ENCODE measurements around the gene TM7SF2.
"Not testable (repeated sequence)": the region's sequence is repeated elsewhere in the genome, so short reads cannot be mapped to it uniquely, and the experiment has no call there.

The TM7SF2 gene

GRCh38 chr11:65116370-65117205 is 4.9 kb downstream of the TM7SF2 start:
- Histone ChIP-seq H3K4me1 (ENCODE audit: low read length) (peaks cover 32% of the 10 kb centered on the region), H3K9me3 (replicated peaks; ENCODE audit: insufficient read depth, low read length) (no peaks in the 10 kb centered on the region), H3K36me3 (replicated peaks; ENCODE audit: insufficient read depth, low read length) (peaks cover 8% of the 10 kb centered on the region), H3F3A (ENCODE audit: insufficient read depth, low read length) (peaks cover 41% of the 10 kb centered on the region), H2AFZ (ENCODE audit: low read length) (peak overlapping the region; percentile 20; the same call in 1 of the 2 replicates), H3K79me2 (ENCODE audit: low read length) (peaks cover 42% of the 10 kb centered on the region), H3K27ac (ENCODE audit: low read length) (peak overlapping the region; percentile 95), H4K20me1 (ENCODE audit: insufficient read depth, low read length) (no peaks in the 10 kb centered on the region), H3K9me2 (replicated peaks; ENCODE audit: insufficient read depth, low read length) (no peaks in the 10 kb centered on the region), H3K9ac (ENCODE audit: low read length) (peak overlapping the region; percentile 98), H3K4me3 (ENCODE audit: low read length) (peak overlapping the region; percentile 83), H3K4me2 (ENCODE audit: low read depth, low read length) (peak overlapping the region; percentile 94), H3K27me3 (replicated peaks; ENCODE audit: insufficient read depth, low read length) (no peaks in the 10 kb centered on the region)
- TF ChIP-seq EZH2phosphoT487 (IDR thresholded peaks at IDR 0.05; ENCODE audit: low read length) (no peak), CTCF (IDR thresholded peaks at IDR 0.05; ENCODE audit: low read length) (no peak), EZH2 (optimal IDR thresholded peaks at IDR 0.05; ENCODE audit: low read depth, low read length) (no peak)
- DNase-seq: peak; percentile 65

DNA sequence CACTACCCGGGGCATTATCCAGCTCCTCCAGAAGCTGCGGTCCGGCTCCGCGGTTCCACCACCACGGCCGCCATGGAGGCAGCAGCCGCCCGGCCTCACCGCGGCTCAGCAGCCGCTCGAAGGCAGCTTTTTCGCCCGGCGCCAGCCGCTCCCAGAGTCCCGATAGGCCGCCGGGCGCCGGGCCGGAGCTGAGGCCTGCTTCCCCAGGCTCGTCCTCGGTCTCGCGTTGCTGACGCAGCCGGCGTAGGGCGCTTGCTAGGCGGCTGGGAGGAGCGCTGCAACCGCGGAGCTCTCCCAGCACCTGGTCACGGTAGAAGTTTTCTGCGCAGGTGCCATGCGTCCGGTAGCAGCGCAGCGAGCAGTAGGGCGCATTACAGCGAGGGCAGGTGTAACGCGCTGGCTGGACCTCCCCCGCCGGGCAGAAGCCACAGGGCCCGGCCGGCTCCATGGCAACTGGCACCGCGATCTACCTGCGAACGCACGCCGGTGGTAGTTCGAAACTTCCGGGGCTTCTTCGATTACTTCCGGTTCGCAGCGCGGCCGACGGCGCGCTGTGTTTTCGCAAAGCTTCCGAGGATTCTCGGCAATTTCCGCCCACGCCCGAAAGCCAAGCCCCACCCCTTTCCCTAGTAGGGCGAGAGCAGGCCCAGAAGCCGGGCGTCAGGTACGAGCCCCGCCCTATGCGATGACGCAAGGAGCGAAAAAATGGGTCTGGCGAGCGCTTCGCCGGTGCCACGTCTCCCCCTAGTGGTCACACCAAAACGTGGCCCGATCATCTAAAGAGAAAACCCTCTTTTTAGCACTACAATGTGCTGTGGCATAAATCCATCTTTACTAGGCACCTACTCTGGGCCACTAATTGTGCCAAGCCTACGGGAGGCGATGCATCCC is 5.8 kb downstream of the TM7SF2 start, which contains the start of gene ZNHIT2:
TSS of gene ZNHIT2 (minus strand) at position 496 of the 891 bp plus-strand sequence. CDS start at position 448, 48 bp downstream.
- Histone ChIP-seq H2AFZ (ENCODE audit: low read length) (peak within 1 kb of the TSS; percentile 20; the same call in 1 of the 2 replicates), H3K79me2 (ENCODE audit: low read length) (peaks cover 49% of the 10 kb centered on the region), H3K4me1 (ENCODE audit: low read length) (peaks cover 32% of the 10 kb centered on the region), H3K9me3 (replicated peaks; ENCODE audit: insufficient read depth, low read length) (no peaks in the 10 kb centered on the region), H3K4me3 (ENCODE audit: low read length) (peak within 1 kb of the TSS; percentile 83), H3K27ac (ENCODE audit: low read length) (peak within 1 kb of the TSS; percentile 95), H3K9ac (ENCODE audit: low read length) (peak within 1 kb of the TSS; percentile 98), H4K20me1 (ENCODE audit: insufficient read depth, low read length) (no peaks in the 10 kb centered on the region), H3F3A (ENCODE audit: insufficient read depth, low read length) (peaks cover 41% of the 10 kb centered on the region), H3K36me3 (replicated peaks; ENCODE audit: insufficient read depth, low read length) (peaks cover 8% of the 10 kb centered on the region), H3K9me2 (replicated peaks; ENCODE audit: insufficient read depth, low read length) (no peaks in the 10 kb centered on the region), H3K4me2 (ENCODE audit: low read depth, low read length) (peak within 1 kb of the TSS; percentile 94), H3K27me3 (replicated peaks; ENCODE audit: insufficient read depth, low read length) (no peaks in the 10 kb centered on the region)
- DNase-seq: peak; percentile 100
- TF ChIP-seq CTCF (IDR thresholded peaks at IDR 0.05; ENCODE audit: low read length): peak; percentile 92
- TF ChIP-seq EZH2 (optimal IDR thresholded peaks at IDR 0.05; ENCODE audit: low read depth, low read length): no peak
- TF ChIP-seq EZH2phosphoT487 (IDR thresholded peaks at IDR 0.05; ENCODE audit: low read length): no peak

GRCh38 chr11:65118097-65118837 is 6.6 kb downstream of the TM7SF2 start:
- Histone ChIP-seq H4K20me1 (ENCODE audit: insufficient read depth, low read length) (no peaks in the 10 kb centered on the region), H3K79me2 (ENCODE audit: low read length) (peaks cover 58% of the 10 kb centered on the region), H2AFZ (ENCODE audit: low read length) (no peak overlapping the region), H3K9me3 (replicated peaks; ENCODE audit: insufficient read depth, low read length) (no peaks in the 10 kb centered on the region), H3K36me3 (replicated peaks; ENCODE audit: insufficient read depth, low read length) (peaks cover 8% of the 10 kb centered on the region), H3K27ac (ENCODE audit: low read length) (peak overlapping the region; percentile 10; the same call in 1 of the 2 replicates), H3F3A (ENCODE audit: insufficient read depth, low read length) (peaks cover 41% of the 10 kb centered on the region), H3K4me2 (ENCODE audit: low read depth, low read length) (no peak overlapping the region), H3K9me2 (replicated peaks; ENCODE audit: insufficient read depth, low read length) (no peaks in the 10 kb centered on the region), H3K4me3 (ENCODE audit: low read length) (no peak overlapping the region), H3K9ac (ENCODE audit: low read length) (no peak overlapping the region), H3K4me1 (ENCODE audit: low read length) (peaks cover 31% of the 10 kb centered on the region), H3K27me3 (replicated peaks; ENCODE audit: insufficient read depth, low read length) (no peaks in the 10 kb centered on the region)
- no peak for TF ChIP-seq EZH2 (optimal IDR thresholded peaks at IDR 0.05; ENCODE audit: low read depth, low read length)
- no peak for TF ChIP-seq CTCF (IDR thresholded peaks at IDR 0.05; ENCODE audit: low read length)
- no peak for TF ChIP-seq EZH2phosphoT487 (IDR thresholded peaks at IDR 0.05; ENCODE audit: low read length)
- no peak for DNase-seq

GRCh38 chr11:65118891-65119669 is 7.4 kb downstream of the TM7SF2 start:
- H3K4me3 ChIP-seq (ENCODE audit: low read length); H4K20me1 ChIP-seq (ENCODE audit: insufficient read depth, low read length); H3K27me3 ChIP-seq (replicated peaks; ENCODE audit: insufficient read depth, low read length); H3K9ac ChIP-seq (ENCODE audit: low read length); H3K36me3 ChIP-seq (replicated peaks; ENCODE audit: insufficient read depth, low read length); H3K9me3 ChIP-seq (replicated peaks; ENCODE audit: insufficient read depth, low read length); DNase-seq; H2AFZ ChIP-seq (ENCODE audit: low read length); H3K9me2 ChIP-seq (replicated peaks; ENCODE audit: insufficient read depth, low read length); H3K4me2 ChIP-seq (ENCODE audit: low read depth, low read length): not testable (repeated sequence)
- peaks cover 30% of the 10 kb centered on the region for H3K4me1 ChIP-seq (ENCODE audit: low read length)
- H3K79me2 ChIP-seq (ENCODE audit: low read length): peaks cover 66% of the 10 kb centered on the region
- H3K27ac ChIP-seq (ENCODE audit: low read length): peak overlapping the region; percentile 18; the same call in 1 of the 2 replicates
- peaks cover 41% of the 10 kb centered on the region for H3F3A ChIP-seq (ENCODE audit: insufficient read depth, low read length)

Measured in MM.1S (cell line).